Peyer's patch (tissue), 4 donors: ENCODE measurements around the gene TMC1.

ENCODE experiments used
- CTCF ChIP-seq, 6 experiments: fragments of 450-650 bp in 4 of 6; fragments of 200-600 bp in 2 of 6; sonication (generic) in 1 of 6; IDR thresholded peaks; one replicate each; pipeline ENCODE4 v1.5.1; 2017 to 2019; ENCODE audit warnings: antibody characterized with exemption in 6 of 6, mild to moderate bottlenecking in 3 of 6, moderate library complexity in 1 of 6
- POLR2A ChIP-seq, 2 donors: fragments of 450-650 bp; IDR thresholded peaks; one replicate each; pipeline ENCODE4 v1.5.1; 2017; ENCODE audit warnings: antibody characterized with exemption in 2 of 2, mild to moderate bottlenecking in 2 of 2, moderate library complexity in 2 of 2

GRCh38 chr9:72486594-72486955, 34.8 kb upstream of the TMC1 start:
- TF ChIP-seq CTCF (IDR thresholded peaks at IDR 0.05) (no peak), POLR2A (IDR thresholded peaks at IDR 0.05) (no peak)
